H1 (cell line): Measurements from ENCODE around the gene SPSB2. TPM values are rescaled to one million over a fixed set of nuclear protein-coding genes. Genes with fewer than 3 reads are reported as not detected.

ENCODE experiments used
- CTCF ChIA-PET: fragments of 300-600 bp; sonication (Branson Sonifier 250); formaldehyde crosslinking; loops from one replicate; lab custom pipeline; 2021; ENCODE audit not compliant: partially characterized antibody; lab: Charles Lee
- POLR2A ChIA-PET: fragments of 300-600 bp; sonication (Branson Sonifier 250); formaldehyde crosslinking; loops from one replicate; lab custom pipeline; 2021; ENCODE audit warnings: inconsistent platforms; ENCODE audit not compliant: partially characterized antibody; lab: Charles Lee
- DNase-seq, 2 experiments: peaks; one replicate each; pipeline versions ENCODE4 v3.0.0 to v3.0.0-alpha.2; 2010 to 2022; ENCODE audit warnings: low spot score in 2 of 2, low read depth in 1 of 2, mixed read lengths in 1 of 2
- FAIRE-seq: peaks from 2 replicates; lab custom pipeline; 2011; peaks lifted over from hg19 to GRCh38; lab: Jason Lieb, UNC
- H2AFZ ChIP-seq: 2 replicates; pipeline ENCODE4 v1.8.1; 2012; ENCODE audit warnings: low read length, inconsistent platforms
- H2AK5ac ChIP-seq: 2 replicates; pipeline ENCODE4 v1.6.1; 2013; ENCODE audit warnings: low read depth, low read length
- H2BK120ac ChIP-seq: replicated peaks from 2 replicates; pipeline ENCODE3; 2013; ENCODE audit warnings: low read depth, low read length, inconsistent platforms
- H2BK12ac ChIP-seq: 2 replicates; pipeline ENCODE4 v1.6.1; 2013; ENCODE audit warnings: low read depth, low read length
- H2BK15ac ChIP-seq: 2 replicates; pipeline ENCODE4 v1.6.1; 2013; ENCODE audit warnings: low read length
- H2BK20ac ChIP-seq: 2 replicates; pipeline ENCODE4 v1.6.1; 2013; ENCODE audit warnings: low read length
- H2BK5ac ChIP-seq: 2 replicates; pipeline ENCODE4 v1.6.1; 2013; ENCODE audit warnings: low read depth, low read length
- H3K14ac ChIP-seq: 2 replicates; pipeline ENCODE4 v1.6.1; 2013; ENCODE audit warnings: inconsistent platforms; ENCODE audit not compliant: insufficient read length
- H3K18ac ChIP-seq: 2 replicates; pipeline ENCODE4 v1.6.1; 2013; ENCODE audit warnings: low read length; ENCODE audit errors: extremely low read depth
- H3K23ac ChIP-seq: 2 replicates; pipeline ENCODE4 v1.6.1; 2013; ENCODE audit warnings: inconsistent platforms; ENCODE audit not compliant: insufficient read length
- H3K23me2 ChIP-seq: 2 replicates; pipeline ENCODE4 v1.6.1; 2013; ENCODE audit warnings: low read depth, low read length
- H3K27ac ChIP-seq: 2 replicates; pipeline ENCODE4 v1.6.1; 2011; ENCODE audit warnings: low read depth, low read length, inconsistent platforms
- H3K27me3 ChIP-seq, 4 experiments: replicated peaks in 1 of 4; 1 replicate in 1 of 4; 2 replicates in 3 of 4; pipeline versions ENCODE4 v1.6.1 to v1.8.1; 2011 to 2013; ENCODE audit warnings: low read length in 3 of 4, mild to moderate bottlenecking in 3 of 4, inconsistent platforms in 2 of 4, mixed read lengths in 2 of 4, moderate library complexity in 1 of 4; ENCODE audit not compliant: control insufficient read depth in 3 of 4, insufficient read depth in 3 of 4; ENCODE audit errors: extremely low read depth in 1 of 4
- H3K36me3 ChIP-seq, 4 experiments: 2 replicates each; pipeline versions ENCODE4 v1.6.1 to v1.8.1; 2011 to 2013; ENCODE audit warnings: mild to moderate bottlenecking in 4 of 4, low read length in 3 of 4, moderate library complexity in 2 of 4, control low read depth in 1 of 4, inconsistent platforms in 1 of 4; ENCODE audit not compliant: insufficient read depth in 4 of 4, control insufficient read depth in 2 of 4
- H3K4ac ChIP-seq: replicated peaks from 2 replicates; pipeline ENCODE3; 2013; ENCODE audit warnings: low read length, low read depth, mixed read lengths, inconsistent platforms; ENCODE audit not compliant: insufficient read length
- H3K4me1 ChIP-seq, 4 experiments: replicated peaks in 1 of 4; 1 replicate in 1 of 4; 2 replicates in 3 of 4; pipeline versions ENCODE4 v1.6.1 to v1.8.1; 2011 to 2013; ENCODE audit warnings: low read length in 3 of 4, inconsistent platforms in 2 of 4, mixed read lengths in 1 of 4; ENCODE audit not compliant: insufficient read depth in 4 of 4, control insufficient read depth in 3 of 4
- H3K4me2 ChIP-seq, 2 experiments: 2 replicates each; pipeline versions ENCODE4 v1.6.1 to v1.8.1; 2011 to 2013; ENCODE audit warnings: low read depth in 2 of 2, low read length in 2 of 2, control low read depth in 1 of 2, inconsistent platforms in 1 of 2, mild to moderate bottlenecking in 1 of 2; ENCODE audit not compliant: insufficient read depth in 1 of 2
- H3K4me3 ChIP-seq, 4 experiments: fragments of 200-600, 300-600 bp in 1 of 4; sonication (generic), shearing (Covaris generic), sonication (Bioruptor Twin) in 1 of 4; 2 replicates each; pipeline versions ENCODE4 v1.5.1 to v1.8.1; 2011 to 2016; ENCODE audit warnings: low read length in 4 of 4, low read depth in 3 of 4, control low read depth in 2 of 4, inconsistent platforms in 2 of 4, mild to moderate bottlenecking in 2 of 4, mixed read lengths in 1 of 4, moderate library complexity in 1 of 4; ENCODE audit not compliant: insufficient read depth in 2 of 4; ENCODE audit errors: extremely low read depth in 1 of 4
- H3K56ac ChIP-seq: replicated peaks from 2 replicates; pipeline ENCODE3; 2013; ENCODE audit warnings: low read depth, mild to moderate bottlenecking, mixed read lengths, low read length, inconsistent platforms; ENCODE audit not compliant: insufficient read length
- H3K79me1 ChIP-seq: 2 replicates; pipeline ENCODE4 v1.6.1; 2013; ENCODE audit warnings: low read depth, low read length, control low read depth
- H3K79me2 ChIP-seq, 2 experiments: 2 replicates each; pipeline versions ENCODE4 v1.6.1 to v1.8.1; 2012 to 2013; ENCODE audit warnings: low read length in 2 of 2, mild to moderate bottlenecking in 2 of 2, inconsistent platforms in 1 of 2; ENCODE audit not compliant: insufficient read depth in 2 of 2, control insufficient read depth in 1 of 2
- H3K9ac ChIP-seq, 4 experiments: replicated peaks in 1 of 4; 1 replicate in 1 of 4; 2 replicates in 3 of 4; pipeline versions ENCODE4 v1.6.1 to v1.8.1; 2011 to 2013; ENCODE audit warnings: low read depth in 3 of 4, low read length in 3 of 4, control low read depth in 2 of 4, mild to moderate bottlenecking in 2 of 4, moderate library complexity in 2 of 4, inconsistent platforms in 1 of 4; ENCODE audit errors: extremely low read depth in 1 of 4
- H3K9me3 ChIP-seq, 2 experiments: 2 replicates each; pipeline versions ENCODE4 v1.6.1 to v1.8.1; 2012 to 2013; ENCODE audit warnings: mild to moderate bottlenecking in 2 of 2, moderate library complexity in 2 of 2, control low read depth in 1 of 2, inconsistent platforms in 1 of 2, low read depth in 1 of 2, low read length in 1 of 2, mixed read lengths in 1 of 2; ENCODE audit not compliant: insufficient read depth in 2 of 2
- H4K20me1 ChIP-seq, 2 experiments: replicated peaks in 1 of 2; 2 replicates each; pipeline versions ENCODE3 to v1.8.1; 2011 to 2013; ENCODE audit warnings: inconsistent platforms in 2 of 2, low read length in 2 of 2, mild to moderate bottlenecking in 1 of 2; ENCODE audit not compliant: insufficient read depth in 2 of 2, control insufficient read depth in 1 of 2
- H4K5ac ChIP-seq: 2 replicates; pipeline ENCODE4 v1.6.1; 2013; ENCODE audit warnings: low read length, low read depth, mixed read lengths, inconsistent platforms; ENCODE audit not compliant: insufficient read length
- H4K8ac ChIP-seq: 2 replicates; pipeline ENCODE4 v1.8.0; 2013; ENCODE audit warnings: mild to moderate bottlenecking, moderate library complexity, low read length, inconsistent platforms; ENCODE audit not compliant: insufficient read depth; ENCODE audit errors: extremely low read depth
- H4K91ac ChIP-seq: replicated peaks from 2 replicates; pipeline ENCODE3; 2013; ENCODE audit warnings: low read length, mixed read lengths, inconsistent platforms; ENCODE audit not compliant: insufficient read length
- ASH2L ChIP-seq: fragments of 200-600, 300-600 bp; sonication (generic); IDR thresholded peaks from one replicate; pipeline ENCODE4 v1.7.1; 2017; ENCODE audit warnings: low read length
- BRCA1 ChIP-seq: IDR thresholded peaks from 2 replicates; pipeline ENCODE4 v1.6.1; 2012; ENCODE audit warnings: low read depth, low read length, improper control_type of control experiment
- CTBP2 ChIP-seq: IDR thresholded peaks from 2 replicates; pipeline ENCODE4 v1.7.0; 2011; ENCODE audit warnings: borderline replicate concordance, mild to moderate bottlenecking, moderate library complexity, mixed read lengths, low read length; ENCODE audit not compliant: insufficient read depth, insufficient read length
- GTF2F1 ChIP-seq: IDR thresholded peaks from 2 replicates; pipeline ENCODE4 v1.6.1; 2012; ENCODE audit warnings: low read depth, low read length, improper control_type of control experiment, borderline replicate concordance
- KDM5A ChIP-seq: fragments of 200-600 bp; IDR thresholded peaks from 2 replicates; pipeline ENCODE4 v1.7.1; 2012; ENCODE audit warnings: mild to moderate bottlenecking, low read length, inconsistent platforms, mixed read lengths
- PHF8 ChIP-seq: fragments of 200-600 bp; sonication (generic); conservative IDR thresholded peaks from 2 replicates; pipeline ENCODE4 v1.7.1; 2012; ENCODE audit warnings: low read depth, mild to moderate bottlenecking, inconsistent platforms, low read length, moderate library complexity
- POLR2A ChIP-seq, 2 experiments: IDR thresholded peaks; 1 replicate in 1 of 2; 2 replicates in 1 of 2; pipeline ENCODE4 v1.6.1; 2011; ENCODE audit warnings: low read depth in 2 of 2, low read length in 2 of 2, mild to moderate bottlenecking in 2 of 2; ENCODE audit errors: control extremely low read depth in 1 of 2
- POLR2AphosphoS5 ChIP-seq: IDR thresholded peaks from 2 replicates; pipeline ENCODE4 v1.6.1; 2011; ENCODE audit warnings: low read depth, low read length
- POU5F1 ChIP-seq: IDR thresholded peaks from 2 replicates; pipeline ENCODE4 v1.6.1; 2011; ENCODE audit warnings: low read depth, mild to moderate bottlenecking, low read length, moderate library complexity
- RXRA ChIP-seq: IDR thresholded peaks from 2 replicates; pipeline ENCODE4 v1.6.1; 2011; ENCODE audit warnings: low read depth, mild to moderate bottlenecking, low read length, moderate library complexity; ENCODE audit not compliant: insufficient read depth
- SP2 ChIP-seq: IDR thresholded peaks from 2 replicates; pipeline ENCODE4 v1.6.1; 2012; ENCODE audit warnings: mild to moderate bottlenecking, low read length, inconsistent platforms
- SP4 ChIP-seq: IDR thresholded peaks from 2 replicates; pipeline ENCODE4 v1.6.1; 2012; ENCODE audit warnings: low read length, inconsistent platforms
- SRF ChIP-seq: IDR thresholded peaks from 2 replicates; pipeline ENCODE4 v1.6.1; 2011; ENCODE audit warnings: mild to moderate bottlenecking, low read depth, low read length, moderate library complexity
- YY1 ChIP-seq: IDR thresholded peaks from 2 replicates; pipeline ENCODE4 v1.6.1; 2011; ENCODE audit warnings: low read depth, mild to moderate bottlenecking, low read length
- WGBS, 2 experiments: shearing (Covaris generic) in 1 of 2; methylation state at CpG; one replicate each; pipeline versions ENCODE4 v1.1.6 to v1.1.7; 2013 to 2015; ENCODE audit warnings: low lambda C conversion rate in 2 of 2, mixed read lengths in 2 of 2, inconsistent platforms in 1 of 2, low coverage in 1 of 2, missing lambda C conversion rate in 1 of 2; ENCODE audit not compliant: insufficient replicate concordance in 2 of 2, insufficient coverage in 1 of 2, insufficient read length in 1 of 2; ENCODE audit errors: extremely low coverage in 1 of 2, missing lambda C conversion rate in 1 of 2; 5-methylcytosine and 5-hydroxymethylcytosine counted together
- polyA plus RNA-seq, 7 experiments: library from polyadenylated mRNA; depleted of rRNA in 3 of 7; stranded (reverse) in 5 of 7; unstranded in 2 of 7; fragments of >200 nt in 5 of 7; fragments of 200-250 nt in 2 of 7; gene quantifications; 1 replicate in 5 of 7; 2 replicates in 1 of 7; 4 replicates in 1 of 7; pipeline versions ENCODE4 v1.2.1 to v1.2.3, GENCODE V29; 2011 to 2013; ENCODE audit warnings: missing spikeins in 2 of 7, mixed read lengths in 2 of 7
- total RNA-seq: library from RNA; stranded (reverse); fragmentation: NEBNext Ultra II Directional; extraction: Animal tissue kit (Norgen Biotek cat#: 25700); gene quantifications from 2 replicates; pipeline ENCODE4 v1.2.1, GENCODE V29; 2021
- TF ChIP-seq, protein P1 (sequence below): IDR thresholded peaks from 2 replicates; pipeline ENCODE4 v1.6.1; 2011; ENCODE audit warnings: low read depth, mild to moderate bottlenecking, low read length; ENCODE audit not compliant: insufficient read depth

SPSB2 gene
- total and polyA plus RNA-seq, 2 of the 8 experiments (the other 6 are each of a cell fraction or from before 2014, with no cell fraction given): 13.0 to 23.2 TPM

DNA sequence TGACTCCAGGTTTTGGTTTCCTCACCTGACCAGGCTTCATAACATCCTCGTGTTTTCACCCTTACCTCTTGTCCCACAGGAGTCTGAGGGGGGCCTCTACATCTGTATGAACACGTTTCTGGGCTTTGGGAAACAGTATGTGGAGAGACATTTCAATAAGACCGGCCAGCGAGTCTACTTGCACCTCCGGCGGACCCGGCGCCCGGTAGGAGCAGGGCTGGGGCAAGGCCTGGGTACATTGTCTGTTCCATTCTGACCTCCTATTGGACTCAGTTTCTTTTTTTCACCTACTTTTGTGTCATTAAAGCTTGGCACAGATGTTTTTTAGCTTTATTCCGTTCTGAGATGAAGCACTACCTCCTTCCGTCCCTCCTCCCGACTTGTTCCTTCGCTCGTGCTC lies 17.8 kb downstream of the SPSB2 start:
- Histone ChIP-seq H4K5ac (no peak overlapping the region), H4K91ac (no peak overlapping the region), H3K23me2 (peaks cover 10% of the 10 kb centered on the region), H3K14ac (no peak overlapping the region), H4K8ac (no peak overlapping the region), H3K18ac (no peak overlapping the region), H2BK5ac (no peak overlapping the region), H2BK15ac (no peak overlapping the region), H3K4me2 (no peak overlapping the region), H4K20me1 (peaks cover 0 to 3% of the 10 kb centered on the region in 2 experiments), H3K9ac (no peak overlapping the region), H3K27ac (no peak overlapping the region), H3K56ac (no peak overlapping the region), H3K27me3 (no peaks in the 10 kb centered on the region), H3K9me3 (no peaks in the 10 kb centered on the region), H2AFZ (no peak overlapping the region), H3K79me1 (no peaks in the 10 kb centered on the region; the same call in 1 of the 2 replicates), H3K4me1 (peaks cover 0 to 10% (median 3%) of the 10 kb centered on the region in 4 experiments; a peak in 5 of 7 replicates), H2BK120ac (no peak overlapping the region), H3K4me3 (no peak overlapping the region), H2AK5ac (no peak overlapping the region), H3K36me3 (peaks cover 18 to 45% (median 40%) of the 10 kb centered on the region in 4 experiments), H3K79me2 (peaks cover 0 to 26% of the 10 kb centered on the region in 2 experiments; a peak in 2 of 4 replicates), H3K4ac (no peak overlapping the region), H2BK12ac (no peak overlapping the region), H3K23ac (no peak overlapping the region), H2BK20ac (no peak overlapping the region)
- no peak for FAIRE-seq
- DNase-seq: no peak
- POLR2A ChIA-PET: interaction anchor here (1.4 to 25.7 kb wide), 4 partner anchors 12 to 88 kb away, joined by 3 to 588 read pairs (median 208); partner anchors contain the start of genes C12orf57, GNB3, GPR162 and P3H3
- CTCF ChIA-PET: interaction anchor here (0.9 to 19.8 kb wide), 5 partner anchors 10 to 286 kb away, joined by 3 to 292 read pairs (median 3); partner anchors contain the start of genes GNB3 and P3H3
- 95% methylated on average over 14 of the region's 14 CpGs; no CpG with 5 or more reads in 1 of the 2 experiments for WGBS, 2 experiments
- TF ChIP-seq SP2: no peak
- TF ChIP-seq ASH2L: no peak
- no peak for TF ChIP-seq CTBP2
- TF ChIP-seq BRCA1: no peak
- TF ChIP-seq YY1: no peak
- no peak for TF ChIP-seq PHF8
- TF ChIP-seq GTF2F1: no peak
- no peak for TF ChIP-seq SP4
- TF ChIP-seq RXRA: no peak
- TF ChIP-seq POU5F1: no peak
- no peak for TF ChIP-seq POLR2A (IDR thresholded peaks at IDR 0.05; ENCODE audit: control extremely low read depth in 1 of 2, low read depth in 2 of 2, low read length in 2 of 2)
- TF ChIP-seq SRF: no peak
- no peak for TF ChIP-seq KDM5A
- TF ChIP-seq, protein P1, sequence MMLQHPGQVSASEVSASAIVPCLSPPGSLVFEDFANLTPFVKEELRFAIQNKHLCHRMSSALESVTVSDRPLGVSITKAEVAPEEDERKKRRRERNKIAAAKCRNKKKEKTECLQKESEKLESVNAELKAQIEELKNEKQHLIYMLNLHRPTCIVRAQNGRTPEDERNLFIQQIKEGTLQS: no peak
- no peak for TF ChIP-seq POLR2AphosphoS5
